ENCODE data around the gene EYA2.
"Not testable (repeated sequence)": the region's sequence is repeated elsewhere in the genome, so short reads cannot be mapped to it uniquely, and the experiment has no call there.

EYA2 gene

DNA sequence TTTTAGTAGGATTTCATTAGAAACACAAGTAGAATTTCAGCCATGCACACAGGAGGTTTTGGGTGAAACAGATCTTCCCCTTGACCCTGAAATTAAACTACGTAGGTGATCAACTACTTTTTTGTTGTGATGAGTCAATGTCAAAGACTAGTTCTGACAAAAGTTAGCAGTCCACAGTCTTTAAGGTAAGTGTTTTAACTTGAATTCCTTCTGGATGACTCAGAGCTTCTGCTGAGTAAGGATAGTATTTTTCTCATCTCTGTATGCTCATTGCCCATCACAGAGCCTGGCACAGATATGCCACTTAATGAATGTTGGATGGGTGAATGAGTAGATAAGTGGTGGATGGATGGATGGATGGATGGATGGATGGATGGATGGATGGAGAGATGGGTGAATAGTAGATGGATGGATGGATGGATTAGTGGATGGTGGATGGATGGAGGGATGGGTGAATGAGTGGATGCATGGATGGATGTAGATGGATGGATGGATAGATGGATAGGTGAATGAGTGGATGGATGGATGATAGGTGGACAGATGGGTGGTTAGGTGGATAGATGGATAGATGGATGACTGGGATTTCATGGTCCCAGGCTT, 296.5 kb downstream of the EYA2 start:
- no peak for FAIRE-seq

DNA sequence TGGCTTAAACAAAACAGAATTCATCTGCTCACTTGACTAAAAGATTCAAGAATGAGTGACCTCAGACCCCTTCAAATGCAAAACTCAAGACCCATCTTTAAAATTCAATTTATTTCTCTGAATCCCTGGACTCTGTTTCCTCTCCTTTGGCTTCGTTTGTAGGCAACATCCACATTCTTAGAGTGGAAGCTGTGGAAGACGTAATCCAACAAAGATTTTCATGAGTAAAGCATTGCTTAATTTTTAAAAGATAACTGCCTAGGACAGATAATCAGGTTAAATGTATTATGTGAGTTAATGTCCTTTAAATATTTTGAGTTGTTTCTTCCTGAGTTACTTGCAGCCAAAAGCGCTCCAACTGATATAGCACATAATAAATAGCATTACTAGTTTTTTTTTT, 297.3 kb downstream of the EYA2 start:
- FAIRE-seq, result no peak

DNA sequence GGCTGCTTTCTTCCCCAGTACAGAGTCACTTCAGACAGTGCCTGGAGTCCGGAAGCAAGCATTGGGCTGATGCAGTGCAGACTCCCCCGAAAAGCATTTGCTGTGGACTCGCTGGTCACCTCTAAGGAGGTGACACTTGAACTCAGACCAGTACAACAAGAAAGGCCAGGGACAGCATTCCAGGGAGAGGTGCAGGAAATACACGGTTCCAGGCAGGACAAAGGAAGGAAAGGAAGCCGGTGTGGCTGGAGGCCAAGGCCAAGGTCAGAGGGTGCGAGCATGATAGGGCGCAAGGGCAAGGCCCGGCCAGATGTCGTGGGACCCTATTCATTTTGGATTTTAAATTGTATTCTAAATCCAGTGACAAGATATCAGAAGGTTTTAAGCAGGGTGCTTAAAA, 300.9 kb downstream of the EYA2 start:
- FAIRE-seq, result no peak

DNA sequence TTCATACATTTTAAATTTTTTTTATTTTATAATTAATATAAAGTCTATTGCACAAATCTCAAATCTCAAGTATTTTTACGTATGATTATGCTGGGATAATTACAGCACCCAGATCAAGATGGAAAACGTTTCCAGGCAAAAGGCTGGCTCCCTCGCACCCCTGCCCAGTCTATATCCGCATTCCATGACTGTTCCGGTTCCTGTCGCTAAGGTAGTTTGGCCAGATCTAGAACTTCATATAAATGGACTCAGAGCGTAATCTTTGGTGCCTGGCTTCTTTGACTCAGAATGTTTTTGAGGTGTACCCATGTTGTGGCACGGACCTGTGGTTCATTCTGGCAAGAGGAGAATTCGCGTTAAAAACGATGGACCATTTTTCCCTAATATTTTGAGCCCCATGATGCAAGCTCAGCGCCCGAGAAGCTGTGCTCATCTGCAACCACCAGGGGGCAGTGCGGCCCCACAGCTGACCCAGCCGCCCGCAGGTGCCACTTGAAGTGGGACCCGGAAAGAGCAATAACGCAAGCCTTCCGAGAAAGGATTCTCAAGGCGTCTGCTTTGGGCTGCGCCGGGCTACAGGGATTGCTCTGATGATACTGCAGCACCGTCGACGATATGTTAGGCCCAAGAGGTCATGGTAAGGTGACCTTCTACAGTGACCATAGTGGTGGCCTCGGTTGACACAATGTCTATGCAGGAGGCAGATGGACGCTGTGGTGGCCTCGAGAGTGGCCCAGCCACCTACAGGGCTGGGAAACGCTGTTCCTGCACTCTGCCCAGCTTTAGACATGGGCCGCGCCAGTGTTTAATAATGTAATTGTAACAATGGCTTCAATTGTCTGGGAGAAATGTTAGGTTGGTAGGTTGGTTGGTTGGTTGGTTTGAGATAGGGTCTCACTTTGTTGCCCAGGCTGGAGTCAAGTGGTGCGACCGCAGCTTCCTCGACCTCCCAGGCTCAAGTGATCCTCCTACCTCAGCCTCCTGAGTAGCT, 301.7 kb downstream of the EYA2 start:
- no peak for FAIRE-seq

DNA sequence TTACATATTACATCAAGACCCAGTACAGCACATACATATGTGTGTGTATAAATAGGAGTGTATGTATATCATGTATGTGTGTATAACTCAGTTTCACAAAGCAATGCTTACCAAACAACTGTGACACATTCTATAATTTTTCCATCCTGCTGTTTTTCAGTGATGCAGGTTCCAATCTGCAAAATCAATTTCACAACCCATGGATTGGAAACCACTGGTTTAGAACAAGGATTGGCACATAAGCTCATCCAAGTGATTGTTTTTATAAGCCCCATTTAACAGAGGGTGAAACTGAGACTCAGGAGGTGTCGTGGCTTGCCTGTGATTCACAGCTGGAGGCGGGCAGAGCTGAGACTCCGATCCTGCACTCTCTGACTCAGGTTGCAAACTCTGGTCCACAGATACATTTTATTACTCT, 303.6 kb downstream of the EYA2 start:
- FAIRE-seq, result no peak

DNA sequence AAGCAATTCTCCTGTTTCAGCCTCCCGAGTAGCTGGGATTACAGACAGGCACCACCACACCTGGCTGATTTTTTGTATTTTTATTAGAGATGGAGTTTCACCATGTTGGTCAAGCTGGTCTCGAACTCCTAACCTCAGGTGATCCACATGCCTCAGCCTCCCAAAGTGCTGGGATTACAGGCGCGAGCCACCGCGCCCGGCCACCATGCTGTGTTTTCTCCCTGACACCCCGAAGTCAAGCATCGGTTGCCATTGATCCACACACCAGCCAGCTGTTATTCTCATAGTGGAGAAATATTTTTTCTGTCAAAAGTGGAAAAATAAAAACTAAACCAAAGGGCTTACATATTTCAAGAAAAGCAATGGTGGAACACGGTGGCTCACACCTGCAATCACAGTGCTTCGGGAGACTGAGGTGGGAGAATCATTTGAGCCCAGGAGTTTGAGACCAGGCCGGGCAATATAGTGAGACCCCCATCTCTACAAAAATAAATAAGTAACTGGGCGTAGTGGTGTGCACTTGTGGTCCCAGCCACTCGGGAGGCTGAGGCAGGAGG, 304.4 kb downstream of the EYA2 start:
- no peak for FAIRE-seq

DNA sequence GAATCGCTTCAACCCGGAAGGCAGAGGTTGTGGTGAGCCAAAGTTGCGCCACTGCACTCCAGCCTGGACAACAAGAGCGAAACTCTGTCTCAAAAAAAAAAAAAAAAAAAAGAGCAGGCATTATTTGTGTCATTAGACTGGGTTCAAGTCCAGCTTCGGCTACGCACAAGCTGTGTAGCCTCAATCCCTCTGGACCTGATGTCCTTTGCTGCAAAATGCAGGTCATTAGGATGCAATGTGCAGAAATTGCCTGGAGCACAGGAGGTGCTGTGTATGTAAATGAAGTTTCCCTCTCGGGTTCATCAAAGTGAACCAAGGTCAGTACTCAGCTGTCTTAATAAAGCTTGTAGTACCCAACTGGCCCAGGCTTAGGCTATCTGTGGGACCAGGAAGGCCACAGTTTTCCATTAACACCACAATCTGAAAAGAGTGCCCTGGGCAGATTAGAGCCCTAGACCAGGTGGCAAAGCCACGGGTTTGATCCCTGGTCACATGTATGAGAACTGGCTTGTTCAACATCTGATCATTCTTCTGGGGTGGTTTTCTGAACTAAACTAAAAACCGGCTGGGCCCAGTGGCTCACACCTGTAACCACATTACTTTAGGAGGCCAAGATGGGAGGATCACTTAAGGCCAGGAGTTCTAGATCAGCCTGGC, 306.6 kb downstream of the EYA2 start:
- FAIRE-seq, result no peak

DNA sequence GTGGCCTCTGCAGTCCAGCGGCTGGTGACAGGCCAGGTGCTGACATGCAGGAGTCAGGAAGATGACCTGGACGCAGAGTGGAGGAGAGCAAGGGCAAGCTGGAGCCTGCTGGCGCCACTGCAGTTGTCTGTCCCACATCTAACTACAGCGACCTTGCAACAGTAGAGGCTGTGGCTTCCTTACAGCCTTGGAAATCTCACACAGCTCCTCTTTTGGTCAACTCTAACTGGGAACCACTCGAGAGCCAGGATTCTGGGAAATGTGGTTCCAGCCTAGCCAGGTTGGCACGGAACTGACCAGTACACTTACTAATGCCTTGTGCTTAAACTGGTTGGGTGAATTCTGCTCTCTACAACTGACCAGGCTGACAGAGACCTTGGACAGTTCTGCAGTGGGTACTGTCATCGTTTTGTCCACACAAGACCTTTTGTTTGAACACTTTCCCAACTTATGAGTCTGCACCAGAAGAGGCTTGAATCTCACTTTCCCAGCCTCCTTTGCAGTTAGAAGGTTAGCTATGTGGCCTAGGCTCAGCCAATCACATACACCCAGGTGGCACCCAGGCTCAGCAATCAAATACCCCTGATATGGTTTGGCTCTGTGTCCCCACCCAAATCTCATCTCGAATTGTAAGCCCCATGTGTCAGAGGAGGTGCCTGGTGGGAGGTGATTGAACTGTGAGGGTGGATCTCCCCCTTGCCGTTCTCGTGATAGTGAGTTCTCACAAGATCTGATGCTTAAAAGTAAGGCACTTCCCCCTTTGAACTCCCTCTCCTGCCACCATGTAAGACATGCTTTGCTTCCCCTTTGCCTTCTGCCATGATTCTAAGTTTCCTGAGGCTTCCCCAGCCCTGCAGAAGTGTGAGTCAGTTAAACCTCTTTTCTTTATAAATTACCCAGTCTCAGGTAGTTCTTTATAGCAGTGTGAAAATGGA, 308.4 kb downstream of the EYA2 start:
- FAIRE-seq, result no peak

DNA sequence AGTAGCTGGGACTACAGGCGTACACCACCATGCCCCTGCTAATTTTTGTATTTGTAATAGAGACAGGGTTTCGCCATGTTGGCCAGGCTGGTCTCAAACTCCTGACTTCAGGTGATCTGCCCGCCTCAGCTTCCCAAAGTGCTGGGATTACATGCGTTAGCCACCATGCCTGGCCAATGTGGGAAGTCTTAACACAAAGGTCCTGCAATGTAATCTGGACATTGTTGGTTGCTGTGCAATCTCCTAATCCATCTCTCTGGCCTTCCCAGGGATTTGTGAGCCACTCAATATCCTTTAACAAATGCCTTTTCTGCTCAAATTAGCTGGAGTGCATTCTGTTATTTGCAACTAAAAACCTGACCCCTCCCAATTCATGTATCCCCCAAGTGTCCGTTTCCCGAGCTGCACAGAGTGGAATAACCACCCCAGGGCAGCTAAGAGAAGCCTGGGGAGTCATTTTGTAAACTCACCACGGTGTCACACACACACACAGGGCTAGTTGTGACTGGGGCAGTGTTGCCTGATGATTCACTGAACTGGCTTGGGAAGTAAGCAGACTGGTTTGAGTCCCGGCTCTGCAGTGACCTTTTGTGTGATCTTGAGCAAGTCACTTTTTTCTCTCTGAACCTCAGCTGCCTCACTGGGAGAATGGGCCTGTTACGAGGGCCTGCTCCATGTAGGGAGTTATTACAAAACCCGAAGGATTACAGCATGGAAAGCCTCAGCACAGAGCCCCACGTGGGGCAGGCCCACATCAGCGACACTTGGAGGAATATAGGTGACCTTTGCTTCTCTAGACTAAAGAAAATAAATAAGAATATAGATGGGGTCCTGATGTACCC, 309.6 kb downstream of the EYA2 start:
- no peak for FAIRE-seq

DNA sequence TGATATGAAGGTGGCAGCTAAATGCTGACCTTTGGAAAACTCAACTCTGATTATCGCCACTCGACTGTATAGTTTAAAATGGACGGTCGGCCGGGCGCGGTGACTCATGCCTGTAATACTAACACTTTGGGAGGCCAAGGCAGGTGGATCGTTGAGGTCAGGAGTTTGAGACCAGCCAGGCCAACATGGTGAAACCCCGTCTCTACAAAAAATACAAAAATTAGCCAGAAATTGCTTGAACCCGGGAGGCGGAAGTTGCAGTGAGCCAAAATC, 310.1 kb downstream of the EYA2 start:
- FAIRE-seq, result not testable (repeated sequence)

DNA sequence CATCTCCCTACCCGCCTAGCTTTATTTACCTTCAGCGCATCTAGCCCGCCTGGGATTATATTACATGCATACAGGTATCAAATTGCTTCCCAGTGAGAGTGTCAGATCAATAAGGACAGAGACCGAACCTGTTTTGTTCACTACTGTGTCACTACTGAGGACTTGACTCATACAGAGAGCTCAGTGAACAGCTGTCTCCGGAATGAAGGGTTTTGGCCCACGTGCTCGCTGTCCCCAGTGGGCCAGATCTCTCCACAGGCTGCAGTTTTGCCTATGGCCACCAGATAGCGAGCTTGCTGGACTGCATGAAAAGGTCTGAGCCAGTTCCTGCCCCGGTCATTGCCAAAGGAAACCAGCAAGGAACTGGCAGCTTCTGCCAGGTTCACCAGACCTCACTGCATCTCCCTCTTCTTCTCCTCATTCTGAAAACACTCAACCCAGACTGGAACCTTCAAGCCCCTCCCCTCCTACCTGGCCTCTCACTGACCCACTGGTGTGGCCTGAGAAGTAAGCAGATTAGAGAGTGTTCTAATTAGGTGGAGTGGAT, 311.0 kb downstream of the EYA2 start:
- FAIRE-seq, result no peak

DNA sequence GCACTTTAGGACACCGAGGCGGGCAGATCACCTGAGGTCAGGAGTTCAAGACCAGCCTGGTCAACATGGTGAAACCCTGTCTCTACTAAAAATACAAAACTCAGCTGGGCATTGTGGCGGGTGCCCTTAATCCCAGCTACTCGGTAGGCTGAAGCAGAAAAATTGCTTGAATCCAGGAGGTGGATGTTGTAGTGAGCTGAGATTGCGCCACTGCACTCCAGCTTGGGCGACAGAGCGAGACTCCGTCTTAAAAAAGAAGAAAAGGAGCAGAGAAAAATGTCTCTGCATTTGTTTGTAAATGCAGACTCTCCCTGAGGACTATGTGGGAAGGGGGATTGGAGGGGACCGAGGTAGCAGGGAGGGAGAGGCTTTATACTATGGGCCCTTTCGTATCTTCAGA, 311.9 kb downstream of the EYA2 start:
- not testable (repeated sequence) for FAIRE-seq

DNA sequence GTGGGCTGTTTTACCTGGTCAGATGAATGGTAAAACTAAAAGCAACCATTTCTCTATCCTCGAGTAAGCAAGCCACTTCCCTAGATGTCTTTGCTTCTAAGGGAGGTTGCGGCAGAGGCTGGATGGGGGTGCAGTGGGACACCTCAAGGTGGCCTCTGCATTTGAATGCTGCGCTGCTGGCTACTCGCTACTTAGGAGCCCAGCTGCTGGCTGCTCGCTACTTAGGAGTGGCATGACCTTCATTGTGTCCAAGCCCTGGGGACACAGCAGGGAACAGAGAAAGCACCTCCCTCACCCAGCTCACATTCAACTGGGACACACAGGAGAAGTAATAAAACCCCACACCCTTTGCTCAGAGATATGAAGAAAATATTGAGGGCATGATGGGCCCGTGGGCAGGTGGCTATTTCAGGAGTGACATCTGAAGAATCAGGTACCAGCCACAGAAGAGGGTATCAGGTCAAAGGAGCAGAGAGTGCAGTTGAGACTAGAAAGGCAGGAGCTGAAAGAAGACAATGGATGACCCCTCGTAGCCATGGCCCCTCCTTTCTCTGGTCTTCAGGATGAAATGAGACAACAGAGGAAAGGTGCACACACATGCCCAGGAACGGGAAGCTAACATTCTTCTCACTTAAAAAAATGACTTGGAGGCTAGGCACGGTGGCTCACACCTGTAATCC, 312.5 kb downstream of the EYA2 start:
- FAIRE-seq, result no peak

DNA sequence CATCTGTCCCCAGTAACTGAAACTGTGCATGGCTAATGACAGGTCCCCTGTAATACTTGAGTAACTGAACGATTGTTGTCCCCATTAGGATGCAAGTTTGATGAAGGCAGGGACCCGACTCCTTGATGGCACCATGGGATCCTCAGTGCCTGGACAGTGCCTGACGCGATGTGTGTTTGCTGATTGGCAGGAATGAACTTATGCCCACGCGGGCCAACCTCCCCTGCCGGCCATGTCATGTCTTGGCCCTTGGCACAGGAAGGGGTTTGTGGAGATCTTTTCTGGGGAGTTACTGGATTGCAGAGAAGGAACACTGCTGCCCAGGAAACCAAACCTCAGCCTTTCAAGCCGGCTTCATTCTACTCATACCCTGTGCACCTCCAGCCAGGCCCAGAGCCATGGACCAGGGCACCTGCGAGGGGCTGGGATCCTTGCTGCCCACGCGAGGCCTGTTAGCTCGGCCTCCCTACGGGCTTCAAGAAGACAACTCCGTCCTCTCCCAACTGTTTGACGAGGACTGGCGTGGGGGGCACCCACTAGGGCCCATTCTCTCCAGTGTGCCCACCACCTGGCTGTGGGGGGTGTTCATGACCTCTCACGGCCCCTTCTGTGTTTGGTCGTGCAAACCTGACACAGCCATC, 314.0 kb downstream of the EYA2 start:
- no peak for FAIRE-seq

DNA sequence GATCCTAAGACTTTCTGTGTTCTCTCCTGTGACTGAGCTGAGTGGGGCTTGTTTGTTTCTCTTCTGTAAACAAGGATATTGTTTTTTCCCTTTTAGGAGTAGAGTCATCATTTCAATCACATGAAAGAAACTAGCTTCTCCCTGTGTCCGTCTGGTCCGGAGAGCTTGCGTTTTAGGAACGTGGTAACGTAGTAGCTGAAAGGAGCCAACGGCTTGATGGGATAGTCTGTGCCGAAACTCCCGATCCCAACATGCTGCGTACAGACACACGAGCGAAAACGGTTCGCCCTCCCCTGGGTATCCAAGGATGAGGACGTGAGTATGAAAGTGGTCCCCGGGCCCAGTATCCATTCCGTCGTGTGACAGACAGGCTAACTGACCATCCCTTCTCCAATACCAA, 315.3 kb downstream of the EYA2 start:
- no peak for FAIRE-seq

DNA sequence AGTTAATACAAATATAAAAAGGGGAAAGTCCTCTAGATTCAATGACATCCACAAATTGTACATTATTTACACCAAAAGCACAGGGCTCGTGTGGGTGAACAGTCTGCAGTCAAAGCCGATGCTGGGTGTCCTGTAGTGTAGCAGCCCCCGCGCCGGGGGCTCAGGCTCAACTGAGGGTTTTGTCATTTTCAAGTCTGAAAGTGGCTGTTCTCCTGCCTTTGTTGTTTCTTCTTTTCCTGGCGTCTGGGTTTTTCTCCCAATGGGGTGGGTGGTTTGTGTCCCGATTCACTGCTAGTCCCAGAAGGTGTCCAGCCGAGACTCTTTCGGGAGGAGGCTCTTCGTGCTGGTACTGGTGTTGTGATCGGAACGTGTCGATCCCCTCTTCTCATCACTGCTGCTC, 315.8 kb downstream of the EYA2 start:
- FAIRE-seq, result no peak

DNA sequence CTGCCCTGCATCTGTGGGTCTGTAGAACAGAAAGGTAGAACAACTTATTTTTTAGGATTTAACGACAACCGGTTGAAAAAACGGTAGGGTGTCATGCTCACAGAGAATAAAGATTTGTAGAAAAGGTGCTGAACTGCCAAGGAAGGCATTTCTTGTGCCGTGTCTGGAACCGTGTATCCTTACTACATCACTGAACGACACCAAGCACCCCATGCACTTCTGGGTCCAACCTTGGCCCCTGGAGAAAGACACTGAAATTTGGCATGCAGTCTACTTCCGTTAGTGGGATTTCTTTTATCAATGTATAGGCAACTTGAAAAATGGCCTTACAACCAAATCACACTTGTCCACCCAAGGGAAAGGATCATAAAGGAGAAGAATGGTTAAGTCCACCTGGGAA, 316.4 kb downstream of the EYA2 start:
- no peak for FAIRE-seq

DNA sequence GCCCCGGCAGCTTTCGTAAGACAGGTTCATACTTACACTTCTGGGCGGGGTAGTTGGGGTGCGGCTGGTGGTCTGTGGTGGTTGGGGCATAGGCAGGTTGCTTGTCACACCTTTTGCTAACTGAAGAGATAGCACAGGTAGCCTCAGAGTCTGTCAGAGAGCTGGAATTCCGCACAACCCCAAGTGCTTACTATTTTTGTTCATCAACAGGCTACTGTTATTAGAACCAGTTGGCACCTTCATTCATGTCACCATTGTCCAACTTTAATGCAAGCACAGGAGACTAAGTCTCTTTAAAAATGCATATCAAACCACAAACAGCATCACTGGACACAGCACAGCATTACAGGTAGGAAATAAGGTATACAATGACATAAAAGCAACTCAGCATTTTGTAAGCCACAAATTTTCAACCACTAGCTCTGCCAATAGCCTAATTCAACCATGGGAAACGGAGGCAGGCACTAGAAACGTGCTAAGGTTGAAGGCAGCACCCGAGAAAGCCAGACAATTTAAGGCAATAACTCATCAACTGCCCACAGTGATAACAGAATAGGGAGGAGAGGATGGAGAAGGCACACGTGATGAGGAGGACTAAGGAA, 318.1 kb downstream of the EYA2 start:
- FAIRE-seq, result no peak

DNA sequence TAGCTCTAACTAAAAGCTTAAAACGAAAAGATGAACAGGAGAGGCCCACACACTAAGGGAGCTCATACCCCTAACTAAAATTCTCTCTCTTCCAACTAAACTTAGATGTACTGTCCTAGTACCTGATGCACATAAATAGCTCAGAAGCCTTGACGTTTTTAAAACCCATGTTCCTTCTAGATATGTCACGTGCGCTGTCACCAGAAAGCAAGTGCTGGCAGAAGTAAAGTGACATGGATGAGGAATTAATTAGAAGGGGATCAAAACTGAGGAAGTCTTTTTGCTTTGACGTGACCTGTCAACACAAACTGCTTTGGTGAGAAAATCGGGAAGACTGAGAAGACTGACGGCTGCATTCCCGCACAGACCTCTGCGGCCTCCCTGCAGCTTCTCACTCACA, 319.3 kb downstream of the EYA2 start:
- no peak for FAIRE-seq
